ENCODE measurements around the gene TBXAS1. TPM values are rescaled to one million over a fixed set of nuclear protein-coding genes. Genes with fewer than 3 reads are reported as not detected.

Gene TBXAS1
- total RNA-seq, 1 experiment from 2014 or later, result not detected

DNA sequence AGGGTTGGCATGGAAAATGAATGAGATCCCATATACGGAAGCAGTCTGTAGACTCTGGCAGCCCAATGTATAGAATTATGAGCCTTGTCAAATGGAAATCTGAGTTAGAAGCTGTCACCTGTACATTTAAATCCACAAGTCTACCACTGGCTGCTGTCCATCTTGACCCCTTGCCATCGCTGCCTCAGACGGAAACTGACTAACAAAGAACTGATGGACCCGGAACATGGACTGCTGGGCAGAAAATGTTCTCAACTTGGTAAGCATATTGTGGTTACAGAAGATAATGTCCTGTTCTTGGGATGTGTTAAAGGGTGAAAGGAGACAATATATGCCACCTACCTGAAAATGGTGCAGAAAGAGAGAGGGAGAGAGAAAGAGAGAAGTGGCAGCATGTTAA, 196.2 kb downstream of the TBXAS1 start:
- DNase-seq, result no peak
- H3K4me1 ChIP-seq (ENCODE audit: low read length), result no peaks in the 10 kb centered on the region
- no peaks in the 10 kb centered on the region for H3K36me3 ChIP-seq (ENCODE audit: insufficient read depth, low read length)
- no peaks in the 10 kb centered on the region for H3K9me3 ChIP-seq (ENCODE audit: low read length)
- H3K9me2 ChIP-seq (replicated peaks; ENCODE audit: insufficient read depth, low read length), result no peaks in the 10 kb centered on the region
- no peak overlapping the region for H2AFZ ChIP-seq (ENCODE audit: low read length)
- no peaks in the 10 kb centered on the region for H3K79me2 ChIP-seq (ENCODE audit: low read length)
- no peak overlapping the region for H3K27ac ChIP-seq (ENCODE audit: low read length)
- H4K20me1 ChIP-seq (ENCODE audit: insufficient read depth, low read depth, low read length), result 0 out of 2 replicates have a peak, but pooled peaks cover 2% of the 10 kb centered on the region
- H3K27me3 ChIP-seq (ENCODE audit: low read length), result no peaks in the 10 kb centered on the region
- H3K4me3 ChIP-seq (ENCODE audit: low read length), result no peak overlapping the region
- H3K9ac ChIP-seq (ENCODE audit: low read length), result no peak overlapping the region
- H3K4me2 ChIP-seq (ENCODE audit: low read depth, low read length, poor library complexity, severe bottlenecking), result no peak overlapping the region

GRCh38 chr7:140025814-140026433, 196.9 kb downstream of the TBXAS1 start:
- H3K9me2 ChIP-seq (replicated peaks; ENCODE audit: insufficient read depth, low read length), result no peaks in the 10 kb centered on the region
- no peaks in the 10 kb centered on the region for H3K36me3 ChIP-seq (ENCODE audit: insufficient read depth, low read length)
- no peak overlapping the region for H2AFZ ChIP-seq (ENCODE audit: low read length)
- H3K4me2 ChIP-seq (ENCODE audit: low read depth, low read length, poor library complexity, severe bottlenecking), result no peak overlapping the region
- no peak overlapping the region for H3K27ac ChIP-seq (ENCODE audit: low read length)
- H3K4me3 ChIP-seq (ENCODE audit: low read length), result no peak overlapping the region
- H4K20me1 ChIP-seq (ENCODE audit: insufficient read depth, low read depth, low read length), result no peaks in the 10 kb centered on the region
- no peaks in the 10 kb centered on the region for H3K9me3 ChIP-seq (ENCODE audit: low read length)
- H3K4me1 ChIP-seq (ENCODE audit: low read length), result no peaks in the 10 kb centered on the region
- H3K9ac ChIP-seq (ENCODE audit: low read length), result no peak overlapping the region
- no peaks in the 10 kb centered on the region for H3K27me3 ChIP-seq (ENCODE audit: low read length)
- no peaks in the 10 kb centered on the region for H3K79me2 ChIP-seq (ENCODE audit: low read length)
- no peak for DNase-seq

- no peaks in the 10 kb centered on the region for H3K36me3 ChIP-seq (ENCODE audit: insufficient read depth, low read length)
- H3K9ac ChIP-seq (ENCODE audit: low read length), result no peak overlapping the region
- H3K9me3 ChIP-seq (ENCODE audit: low read length), result no peaks in the 10 kb centered on the region
- no peak overlapping the region for H3K4me3 ChIP-seq (ENCODE audit: low read length)
- H3K27me3 ChIP-seq (ENCODE audit: low read length), result no peaks in the 10 kb centered on the region
- H3K9me2 ChIP-seq (replicated peaks; ENCODE audit: insufficient read depth, low read length), result no peaks in the 10 kb centered on the region
- no peak overlapping the region for H3K4me2 ChIP-seq (ENCODE audit: low read depth, low read length, poor library complexity, severe bottlenecking)
- no peak overlapping the region for H2AFZ ChIP-seq (ENCODE audit: low read length)
- no peak for DNase-seq
- no peaks in the 10 kb centered on the region for H3K79me2 ChIP-seq (ENCODE audit: low read length)
- no peaks in the 10 kb centered on the region for H4K20me1 ChIP-seq (ENCODE audit: insufficient read depth, low read depth, low read length)
- H3K27ac ChIP-seq (ENCODE audit: low read length), result no peak overlapping the region
- no peaks in the 10 kb centered on the region for H3K4me1 ChIP-seq (ENCODE audit: low read length)
Observed at GRCh38 chr7:140026935-140027334, 197.9 kb downstream of the TBXAS1 start.

DNA sequence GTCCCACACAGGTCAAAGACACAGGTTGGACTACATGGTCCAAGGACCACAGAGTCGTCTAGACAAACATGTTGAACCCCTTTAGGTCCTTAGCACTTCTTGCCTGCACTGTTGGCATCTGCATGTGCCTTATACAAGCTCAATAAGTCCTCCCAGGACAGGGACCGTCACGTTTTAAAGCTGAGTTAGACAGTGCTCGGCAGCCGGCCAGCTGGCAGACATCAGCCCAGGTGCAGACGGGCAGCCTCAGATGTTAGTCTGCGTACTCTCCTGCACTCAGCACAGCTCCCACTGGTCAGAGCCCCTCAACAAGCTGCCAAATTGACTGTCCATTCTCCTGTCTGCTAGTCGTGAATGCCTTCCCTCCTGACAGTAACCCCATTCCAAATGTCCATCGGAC, 198.8 kb downstream of the TBXAS1 start:
- H3K79me2 ChIP-seq (ENCODE audit: low read length), result no peaks in the 10 kb centered on the region
- no peak for DNase-seq
- no peaks in the 10 kb centered on the region for H3K4me1 ChIP-seq (ENCODE audit: low read length)
- no peaks in the 10 kb centered on the region for H3K36me3 ChIP-seq (ENCODE audit: insufficient read depth, low read length)
- no peaks in the 10 kb centered on the region for H3K9me3 ChIP-seq (ENCODE audit: low read length)
- no peak overlapping the region for H3K9ac ChIP-seq (ENCODE audit: low read length)
- H3K27ac ChIP-seq (ENCODE audit: low read length), result no peak overlapping the region
- H2AFZ ChIP-seq (ENCODE audit: low read length), result no peak overlapping the region
- H3K4me2 ChIP-seq (ENCODE audit: low read depth, low read length, poor library complexity, severe bottlenecking), result no peak overlapping the region
- H3K4me3 ChIP-seq (ENCODE audit: low read length), result no peak overlapping the region
- no peaks in the 10 kb centered on the region for H3K9me2 ChIP-seq (replicated peaks; ENCODE audit: insufficient read depth, low read length)
- no peaks in the 10 kb centered on the region for H4K20me1 ChIP-seq (ENCODE audit: insufficient read depth, low read depth, low read length)
- H3K27me3 ChIP-seq (ENCODE audit: low read length), result no peaks in the 10 kb centered on the region

- Histone ChIP-seq H3K27me3 (ENCODE audit: low read length) (no peaks in the 10 kb centered on the region), H3K36me3 (ENCODE audit: insufficient read depth, low read length) (no peaks in the 10 kb centered on the region), H3K9ac (ENCODE audit: low read length) (no peak overlapping the region), H3K9me3 (ENCODE audit: low read length) (no peaks in the 10 kb centered on the region), H3K4me3 (ENCODE audit: low read length) (no peak overlapping the region), H3K9me2 (replicated peaks; ENCODE audit: insufficient read depth, low read length) (no peaks in the 10 kb centered on the region), H3K4me2 (ENCODE audit: low read depth, low read length, poor library complexity, severe bottlenecking) (no peak overlapping the region), H3K4me1 (ENCODE audit: low read length) (no peaks in the 10 kb centered on the region), H3K79me2 (ENCODE audit: low read length) (no peaks in the 10 kb centered on the region), H3K27ac (ENCODE audit: low read length) (no peak overlapping the region), H4K20me1 (ENCODE audit: insufficient read depth, low read depth, low read length) (no peaks in the 10 kb centered on the region), H2AFZ (ENCODE audit: low read length) (no peak overlapping the region)
- no peak for DNase-seq
Observed at GRCh38 chr7:140028311-140028710, 199.2 kb downstream of the TBXAS1 start.

- H3K36me3 ChIP-seq (ENCODE audit: insufficient read depth, low read length), result no peaks in the 10 kb centered on the region
- H3K4me1 ChIP-seq (ENCODE audit: low read length), result no peaks in the 10 kb centered on the region
- no peak overlapping the region for H3K9ac ChIP-seq (ENCODE audit: low read length)
- H2AFZ ChIP-seq (ENCODE audit: low read length), result no peak overlapping the region
- DNase-seq, result no peak
- H3K4me2 ChIP-seq (ENCODE audit: low read depth, low read length, poor library complexity, severe bottlenecking), result no peak overlapping the region
- H3K4me3 ChIP-seq (ENCODE audit: low read length), result no peak overlapping the region
- H3K27me3 ChIP-seq (ENCODE audit: low read length), result no peaks in the 10 kb centered on the region
- no peaks in the 10 kb centered on the region for H3K9me2 ChIP-seq (replicated peaks; ENCODE audit: insufficient read depth, low read length)
- no peak overlapping the region for H3K27ac ChIP-seq (ENCODE audit: low read length)
- H4K20me1 ChIP-seq (ENCODE audit: insufficient read depth, low read depth, low read length), result no peaks in the 10 kb centered on the region
- no peaks in the 10 kb centered on the region for H3K79me2 ChIP-seq (ENCODE audit: low read length)
- no peaks in the 10 kb centered on the region for H3K9me3 ChIP-seq (ENCODE audit: low read length)
Observed at GRCh38 chr7:140029072-140029471, 200.0 kb downstream of the TBXAS1 start.

GRCh38 chr7:140031364-140031763, 202.3 kb downstream of the TBXAS1 start:
- Histone ChIP-seq H3K9me3 (ENCODE audit: low read length) (no peaks in the 10 kb centered on the region), H3K27ac (ENCODE audit: low read length) (no peak overlapping the region), H3K27me3 (ENCODE audit: low read length) (no peaks in the 10 kb centered on the region), H3K9me2 (replicated peaks; ENCODE audit: insufficient read depth, low read length) (no peaks in the 10 kb centered on the region), H3K4me1 (ENCODE audit: low read length) (peaks cover 3% of the 10 kb centered on the region; the same call in 1 of the 2 replicates), H2AFZ (ENCODE audit: low read length) (no peak overlapping the region), H3K4me3 (ENCODE audit: low read length) (no peak overlapping the region), H4K20me1 (ENCODE audit: insufficient read depth, low read depth, low read length) (no peaks in the 10 kb centered on the region), H3K4me2 (ENCODE audit: low read depth, low read length, poor library complexity, severe bottlenecking) (no peak overlapping the region), H3K9ac (ENCODE audit: low read length) (no peak overlapping the region), H3K79me2 (ENCODE audit: low read length) (no peaks in the 10 kb centered on the region), H3K36me3 (ENCODE audit: insufficient read depth, low read length) (no peaks in the 10 kb centered on the region)
- no peak for DNase-seq

GRCh38 chr7:140033036-140033435, 204.0 kb downstream of the TBXAS1 start:
- Histone ChIP-seq H3K79me2 (ENCODE audit: low read length) (no peaks in the 10 kb centered on the region), H3K4me2 (ENCODE audit: low read depth, low read length, poor library complexity, severe bottlenecking) (no peak overlapping the region), H3K27ac (ENCODE audit: low read length) (no peak overlapping the region), H3K9me3 (ENCODE audit: low read length) (no peaks in the 10 kb centered on the region), H4K20me1 (ENCODE audit: insufficient read depth, low read depth, low read length) (no peaks in the 10 kb centered on the region), H3K9ac (ENCODE audit: low read length) (no peak overlapping the region), H3K4me3 (ENCODE audit: low read length) (no peak overlapping the region), H2AFZ (ENCODE audit: low read length) (no peak overlapping the region), H3K4me1 (ENCODE audit: low read length) (peaks cover 6% of the 10 kb centered on the region; the same call in 1 of the 2 replicates), H3K9me2 (replicated peaks; ENCODE audit: insufficient read depth, low read length) (no peaks in the 10 kb centered on the region), H3K36me3 (ENCODE audit: insufficient read depth, low read length) (no peaks in the 10 kb centered on the region), H3K27me3 (ENCODE audit: low read length) (no peaks in the 10 kb centered on the region)
- DNase-seq, result no peak

Data from Karpas-422 (cell line).